Fibroblast of lung (primary cell): ENCODE measurements around the gene KCNH2. TPM values are rescaled to one million over a fixed set of nuclear protein-coding genes. Genes with fewer than 3 reads are reported as not detected.

Experiments
- DNase-seq, 2 donors: peaks; one replicate each; pipeline versions ENCODE4 v3.0.0 to v3.0.0-alpha.2; 2010; ENCODE audit warnings: low read depth in 2 of 2
- H2AFZ ChIP-seq: 2 replicates; pipeline ENCODE4 v1.5.1; 2012; ENCODE audit warnings: low read length, control low read depth, inconsistent platforms
- H3K27ac ChIP-seq: 2 replicates; pipeline ENCODE4 v1.5.1; 2011; ENCODE audit warnings: low read length, control low read depth; ENCODE audit not compliant: insufficient read depth
- H3K27me3 ChIP-seq: 2 replicates; pipeline ENCODE4 v1.5.1; 2011; ENCODE audit warnings: mild to moderate bottlenecking, low read length; ENCODE audit not compliant: control insufficient read depth, insufficient read depth
- H3K36me3 ChIP-seq: 2 replicates; pipeline ENCODE4 v1.5.1; 2011; ENCODE audit warnings: low read length; ENCODE audit not compliant: control insufficient read depth, insufficient read depth
- H3K4me1 ChIP-seq: 2 replicates; pipeline ENCODE4 v1.5.1; 2011; ENCODE audit warnings: low read length; ENCODE audit not compliant: control insufficient read depth, insufficient read depth; ENCODE audit errors: extremely low read depth
- H3K4me2 ChIP-seq: 2 replicates; pipeline ENCODE4 v1.5.1; 2011; ENCODE audit warnings: low read length, control low read depth; ENCODE audit not compliant: insufficient read depth; ENCODE audit errors: extremely low read depth
- H3K4me3 ChIP-seq, 4 experiments: fragments of 200-600 bp in 1 of 4; sonication (generic) in 1 of 4; replicated peaks in 1 of 4; 2 replicates each; pipeline ENCODE4 v1.5.1; 2011 to 2016; ENCODE audit warnings: low read length in 4 of 4, low read depth in 3 of 4, mild to moderate bottlenecking in 3 of 4, control low read depth in 2 of 4, inconsistent platforms in 1 of 4, mixed read lengths in 1 of 4; ENCODE audit not compliant: insufficient read depth in 1 of 4; ENCODE audit errors: control extremely low read depth in 1 of 4
- H3K79me2 ChIP-seq: 2 replicates; pipeline ENCODE4 v1.5.1; 2012; ENCODE audit warnings: mild to moderate bottlenecking, low read length, inconsistent platforms; ENCODE audit not compliant: control insufficient read depth, insufficient read depth
- H3K9ac ChIP-seq: 2 replicates; pipeline ENCODE4 v1.5.1; 2011; ENCODE audit warnings: mild to moderate bottlenecking, low read length, control low read depth; ENCODE audit not compliant: insufficient read depth
- H3K9me3 ChIP-seq: 2 replicates; pipeline ENCODE4 v1.5.1; 2012; ENCODE audit warnings: low read depth, low read length; ENCODE audit not compliant: control insufficient read depth, insufficient read depth
- H4K20me1 ChIP-seq: 2 replicates; pipeline ENCODE4 v1.5.1; 2011; ENCODE audit warnings: low read length; ENCODE audit not compliant: control insufficient read depth, insufficient read depth; ENCODE audit errors: extremely low read depth
- EZH2 ChIP-seq: IDR thresholded peaks from 2 replicates; pipeline ENCODE4 v1.5.1; 2012; ENCODE audit warnings: low read length, control low read depth, mild to moderate bottlenecking; ENCODE audit errors: missing control alignments
- polyA plus RNA-seq, 2 donors: library from polyadenylated mRNA; depleted of rRNA in 1 of 2; stranded (reverse) in 1 of 2; unstranded in 1 of 2; fragments of >200 nt; gene quantifications; 2 replicates each; pipeline ENCODE4 v1.2.1, GENCODE V29; 2011 to 2012; ENCODE audit warnings: missing spikeins in 1 of 2
- total RNA-seq: library from RNA; depleted of rRNA; stranded (reverse); fragments of >200 nt; gene quantifications from 2 replicates; pipeline ENCODE4 v1.2.1, GENCODE V29; 2014
- TF ChIP-seq, protein P1 (sequence below), 2 donors: IDR thresholded peaks in 1 of 2; conservative IDR thresholded peaks in 1 of 2; 1 replicate in 1 of 2; 2 replicates in 1 of 2; pipeline ENCODE4 v1.5.1; 2011 to 2012; ENCODE audit warnings: low read length in 2 of 2, control low read depth in 1 of 2, inconsistent platforms in 1 of 2, low read depth in 1 of 2, mild to moderate bottlenecking in 1 of 2

The KCNH2 gene
- total and polyA plus RNA-seq, 2 donors (not counting 1 experiment from before 2014, with no cell fraction given): 0.15 to 6.1 TPM

DNA sequence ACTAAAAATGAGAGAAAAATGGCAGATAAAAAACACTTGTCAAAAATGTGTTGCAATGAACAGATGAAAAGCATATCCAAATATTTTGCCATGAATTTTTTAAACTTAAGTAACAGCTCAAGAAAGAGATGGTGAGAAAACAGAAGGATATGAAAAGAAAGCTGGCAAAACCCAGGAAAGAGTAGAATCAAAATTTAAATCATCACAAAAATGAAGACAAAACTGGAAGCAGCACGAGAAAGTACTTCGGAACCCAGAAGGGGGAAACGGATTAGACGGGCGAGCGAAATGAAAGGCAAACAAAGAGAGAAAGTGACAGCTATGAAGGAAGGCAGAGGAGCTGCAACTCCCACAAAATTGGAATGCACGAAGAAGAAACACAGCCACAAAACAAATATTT, 60.2 kb downstream of the KCNH2 start:
- TF ChIP-seq, protein P1, sequence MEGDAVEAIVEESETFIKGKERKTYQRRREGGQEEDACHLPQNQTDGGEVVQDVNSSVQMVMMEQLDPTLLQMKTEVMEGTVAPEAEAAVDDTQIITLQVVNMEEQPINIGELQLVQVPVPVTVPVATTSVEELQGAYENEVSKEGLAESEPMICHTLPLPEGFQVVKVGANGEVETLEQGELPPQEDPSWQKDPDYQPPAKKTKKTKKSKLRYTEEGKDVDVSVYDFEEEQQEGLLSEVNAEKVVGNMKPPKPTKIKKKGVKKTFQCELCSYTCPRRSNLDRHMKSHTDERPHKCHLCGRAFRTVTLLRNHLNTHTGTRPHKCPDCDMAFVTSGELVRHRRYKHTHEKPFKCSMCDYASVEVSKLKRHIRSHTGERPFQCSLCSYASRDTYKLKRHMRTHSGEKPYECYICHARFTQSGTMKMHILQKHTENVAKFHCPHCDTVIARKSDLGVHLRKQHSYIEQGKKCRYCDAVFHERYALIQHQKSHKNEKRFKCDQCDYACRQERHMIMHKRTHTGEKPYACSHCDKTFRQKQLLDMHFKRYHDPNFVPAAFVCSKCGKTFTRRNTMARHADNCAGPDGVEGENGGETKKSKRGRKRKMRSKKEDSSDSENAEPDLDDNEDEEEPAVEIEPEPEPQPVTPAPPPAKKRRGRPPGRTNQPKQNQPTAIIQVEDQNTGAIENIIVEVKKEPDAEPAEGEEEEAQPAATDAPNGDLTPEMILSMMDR (conservative IDR thresholded peaks at IDR 0.05 in 1 of 2, IDR thresholded peaks at IDR 0.05 in 1 of 2; ENCODE audit: low read depth in 1 of 2, low read length in 2 of 2): no peak
- no peak for TF ChIP-seq EZH2
- Histone ChIP-seq H3K36me3 (no peaks in the 10 kb centered on the region), H3K9ac (no peak overlapping the region), H3K79me2 (no peaks in the 10 kb centered on the region), H2AFZ (no peak overlapping the region), H3K27me3 (no peaks in the 10 kb centered on the region), H3K27ac (no peak overlapping the region), H3K4me1 (no peaks in the 10 kb centered on the region), H3K4me2 (no peak overlapping the region), H3K4me3 (no peak overlapping the region), H4K20me1 (no peaks in the 10 kb centered on the region), H3K9me3 (no peaks in the 10 kb centered on the region)
- DNase-seq: no peak

DNA sequence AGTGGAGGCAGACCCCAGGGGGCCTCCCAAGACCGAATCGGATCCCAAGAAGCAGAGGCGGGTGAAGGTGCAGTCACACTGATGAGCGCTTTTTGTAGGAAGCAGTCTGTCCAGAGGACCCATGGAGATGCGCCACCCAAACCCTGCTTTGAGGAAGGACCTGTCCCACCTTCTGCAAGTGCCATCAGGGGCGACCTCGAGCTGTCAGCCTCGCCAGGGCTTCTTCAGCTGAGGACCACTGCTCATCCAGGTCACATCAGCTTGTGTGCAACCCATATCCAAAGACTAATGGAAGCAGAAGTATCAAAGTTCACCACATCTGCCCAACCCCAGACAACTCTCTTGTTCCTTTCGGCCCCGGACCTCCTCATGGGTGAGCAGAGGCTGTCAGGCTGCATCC, 61.5 kb downstream of the KCNH2 start:
- Histone ChIP-seq H2AFZ (no peak overlapping the region), H3K4me2 (no peak overlapping the region), H3K9me3 (no peaks in the 10 kb centered on the region), H3K4me1 (no peaks in the 10 kb centered on the region), H3K27ac (no peak overlapping the region), H3K4me3 (no peak overlapping the region), H3K9ac (no peak overlapping the region), H3K36me3 (no peaks in the 10 kb centered on the region), H3K27me3 (no peaks in the 10 kb centered on the region), H4K20me1 (no peaks in the 10 kb centered on the region), H3K79me2 (no peaks in the 10 kb centered on the region)
- TF ChIP-seq, protein P1 (conservative IDR thresholded peaks at IDR 0.05 in 1 of 2, IDR thresholded peaks at IDR 0.05 in 1 of 2; ENCODE audit: low read depth in 1 of 2, low read length in 2 of 2): no peak
- no peak for TF ChIP-seq EZH2
- no peak for DNase-seq

DNA sequence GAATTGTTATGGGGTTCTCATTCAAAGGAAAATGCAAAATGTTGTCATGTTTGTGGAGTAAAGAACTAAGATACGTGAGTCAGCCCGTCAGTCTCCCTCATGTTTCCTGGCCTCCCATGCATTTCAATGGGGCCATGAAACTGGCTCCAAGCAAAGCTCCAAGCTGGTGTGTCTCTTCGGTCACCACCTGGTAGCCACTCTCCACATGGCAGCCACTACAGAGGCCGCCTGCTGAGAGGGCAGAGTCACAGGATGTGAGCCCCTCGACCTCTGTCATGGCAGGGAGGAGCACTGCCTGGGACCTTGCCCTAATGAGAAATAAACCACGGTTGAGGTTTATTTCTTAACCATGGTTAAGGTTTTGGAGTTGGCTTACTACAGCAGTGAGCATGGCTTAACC, 63.2 kb downstream of the KCNH2 start:
- Histone ChIP-seq H3K4me2 (no peak overlapping the region), H2AFZ (no peak overlapping the region), H3K4me1 (no peaks in the 10 kb centered on the region), H4K20me1 (no peaks in the 10 kb centered on the region), H3K9ac (no peak overlapping the region), H3K27me3 (no peaks in the 10 kb centered on the region), H3K79me2 (no peaks in the 10 kb centered on the region), H3K4me3 (no peak overlapping the region), H3K36me3 (no peaks in the 10 kb centered on the region), H3K27ac (no peak overlapping the region), H3K9me3 (no peaks in the 10 kb centered on the region)
- TF ChIP-seq, protein P1 (conservative IDR thresholded peaks at IDR 0.05 in 1 of 2, IDR thresholded peaks at IDR 0.05 in 1 of 2; ENCODE audit: low read depth in 1 of 2, low read length in 2 of 2): no peak
- TF ChIP-seq EZH2: no peak
- DNase-seq: no peak
